HCT116 (cell line): ENCODE results near the gene WDR44. TPM values are rescaled to one million over a fixed set of nuclear protein-coding genes. Genes with fewer than 3 reads are reported as not detected.

Source experiments
- ATAC-seq: fragments of 200-7000 bp; cut with Tn5 transposase; 2 replicates; pipeline ENCODE4 v1.9.1; 2020; ENCODE audit warnings: mild to moderate bottlenecking, moderate library complexity
- BruUV-seq: library from RNA; stranded (reverse); fragments of 400-500 nt; replicated peaks from 2 replicates; lab custom pipeline; 2021; lab: Mats Ljungman, UMichigan
- CTCF ChIA-PET: fragments of 300-600 bp; sonication (Branson Sonifier 250); formaldehyde crosslinking; loops from one replicate; lab custom pipeline; 2021; ENCODE audit warnings: antibody characterized with exemption; lab: Charles Lee
- POLR2A ChIA-PET: fragments of 300-600, 350-600 bp; sonication (Branson Sonifier 250); formaldehyde crosslinking; loops from one replicate; lab custom pipeline; 2021; ENCODE audit warnings: antibody characterized with exemption; lab: Charles Lee
- RAD21 ChIA-PET, 2 experiments: fragments of 300-600 bp; sonication (Branson Sonifier 250); formaldehyde crosslinking; loops; one replicate each; lab custom pipeline; 2023; ENCODE audit warnings: low total read pairs in 2 of 2; ENCODE audit not compliant: uncharacterized antibody in 2 of 2, unreplicated experiment in 2 of 2, low non-redundant PET in 1 of 2; lab: Charles Lee
- DNase-seq: peaks from one replicate; pipeline ENCODE4 v3.0.0-alpha.2; 2010; ENCODE audit warnings: low read depth, low spot score
- H2AFZ ChIP-seq: fragments of 200-600 bp; shearing (Covaris generic), sonication (generic); 2 replicates; pipeline ENCODE4 v1.6.1; 2017; ENCODE audit warnings: low read depth, mixed run types, mixed read lengths, antibody characterized with exemption, low read length; ENCODE audit not compliant: poor library complexity, severe bottlenecking
- H3K27ac ChIP-seq: 2 replicates; pipeline ENCODE4 v1.5.1; 2012; ENCODE audit warnings: low read depth, low read length
- H3K27me3 ChIP-seq: fragments of 200-600 bp; sonication (generic); 2 replicates; pipeline ENCODE4 v1.6.1; 2016; ENCODE audit warnings: mixed run types, low read length, mixed read lengths; ENCODE audit not compliant: insufficient read depth
- H3K36me3 ChIP-seq, 2 experiments: fragments of 200-500 bp in 1 of 2; fragments of 200-600 bp in 1 of 2; sonication (Bioruptor generic) in 1 of 2; sonication (generic) in 1 of 2; 2 replicates each; pipeline versions ENCODE4 v1.5.1 to v1.6.1; 2014 to 2016; ENCODE audit warnings: low read length in 2 of 2, inconsistent platforms in 1 of 2, mixed read lengths in 1 of 2, mixed run types in 1 of 2; ENCODE audit not compliant: insufficient read depth in 2 of 2, control insufficient read depth in 1 of 2
- H3K4me1 ChIP-seq, 2 experiments: fragments of 200-600 bp in 1 of 2; sonication (generic) in 1 of 2; 2 replicates each; pipeline versions ENCODE4 v1.5.1 to v1.6.1; 2012 to 2017; ENCODE audit warnings: low read length in 2 of 2, inconsistent platforms in 1 of 2, mild to moderate bottlenecking in 1 of 2, mixed read lengths in 1 of 2, mixed run types in 1 of 2, moderate library complexity in 1 of 2; ENCODE audit not compliant: insufficient read depth in 2 of 2, control insufficient read depth in 1 of 2
- H3K4me2 ChIP-seq: fragments of 200-600 bp; sonication (generic); 2 replicates; pipeline ENCODE4 v1.6.1; 2017; ENCODE audit warnings: mixed run types, low read length, mixed read lengths
- H3K4me3 ChIP-seq, 2 experiments: fragments of 200-600 bp in 1 of 2; sonication (generic) in 1 of 2; replicated peaks in 1 of 2; 2 replicates each; pipeline ENCODE4 v1.5.1; 2011 to 2016; ENCODE audit warnings: low read length in 2 of 2, control low read depth in 1 of 2, low read depth in 1 of 2, mild to moderate bottlenecking in 1 of 2, mixed read lengths in 1 of 2, mixed run types in 1 of 2
- H3K79me2 ChIP-seq: fragments of 200-600 bp; sonication (generic); 2 replicates; pipeline ENCODE4 v1.6.1; 2017; ENCODE audit warnings: mild to moderate bottlenecking, mixed run types, low read length, moderate library complexity, mixed read lengths; ENCODE audit not compliant: insufficient read depth
- H3K9ac ChIP-seq: fragments of 200-600 bp; sonication (generic); 2 replicates; pipeline ENCODE4 v1.6.1; 2016; ENCODE audit warnings: low read length, mixed read lengths
- H3K9me2 ChIP-seq: fragments of 200-600 bp; sonication (generic), shearing (Covaris generic); 2 replicates; pipeline ENCODE4 v1.6.1; 2017; ENCODE audit warnings: mixed run types, mild to moderate bottlenecking, moderate library complexity; ENCODE audit not compliant: insufficient read depth
- H3K9me3 ChIP-seq, 2 experiments: fragments of 200-500 bp in 1 of 2; fragments of 200-600 bp in 1 of 2; sonication (Bioruptor generic) in 1 of 2; sonication (generic) in 1 of 2; 2 replicates each; pipeline ENCODE4 v1.6.1; 2014 to 2017; ENCODE audit warnings: low read length in 2 of 2, mixed read lengths in 2 of 2, inconsistent platforms in 1 of 2, low read depth in 1 of 2, mild to moderate bottlenecking in 1 of 2, mixed run types in 1 of 2, moderate library complexity in 1 of 2; ENCODE audit not compliant: control insufficient read depth in 1 of 2, insufficient read depth in 1 of 2
- H4K20me1 ChIP-seq: fragments of 200-600 bp; sonication (generic), shearing (Covaris generic); 2 replicates; pipeline ENCODE4 v1.6.1; 2017; ENCODE audit warnings: mixed run types, mild to moderate bottlenecking, moderate library complexity; ENCODE audit not compliant: insufficient read depth
- CBX3 ChIP-seq: IDR thresholded peaks from 2 replicates; pipeline ENCODE4 v1.6.1; 2012; ENCODE audit warnings: low read depth
- FOSL1 ChIP-seq: IDR thresholded peaks from 2 replicates; pipeline ENCODE4 v1.6.1; 2012; ENCODE audit warnings: low read depth
- SIN3A ChIP-seq: IDR thresholded peaks from 2 replicates; pipeline ENCODE4 v1.6.1; 2012; ENCODE audit warnings: low read depth
- SP1 ChIP-seq: IDR thresholded peaks from 2 replicates; pipeline ENCODE4 v1.6.1; 2012; ENCODE audit warnings: low read depth
- SRF ChIP-seq: IDR thresholded peaks from 2 replicates; pipeline ENCODE4 v1.6.1; 2012; ENCODE audit warnings: low read depth
- intact Hi-C: fragments of 100-400 bp; cut with micrococcal nuclease; formaldehyde crosslinking; loops from 2 replicates; pipeline ENCODE4 v1.10.0; 2022
- total RNA-seq: library from RNA; stranded (reverse); gene quantifications from one replicate; pipeline ENCODE4 v1.2.1, GENCODE V29; 2021; ENCODE audit not compliant: unreplicated experiment
- TF ChIP-seq, protein P1 (sequence below): IDR thresholded peaks from 2 replicates; pipeline ENCODE4 v1.6.1; 2011; ENCODE audit warnings: mild to moderate bottlenecking, low read length, moderate library complexity; ENCODE audit not compliant: insufficient replicate concordance; ENCODE audit errors: extremely low read depth
- TF ChIP-seq, protein P2 (sequence below): IDR thresholded peaks from 2 replicates; pipeline ENCODE4 v1.6.1; 2012
- TF ChIP-seq, protein P3 (sequence below): IDR thresholded peaks from 2 replicates; pipeline ENCODE4 v1.6.1; 2012
- TF ChIP-seq, protein P4 (sequence below): IDR thresholded peaks from 2 replicates; pipeline ENCODE4 v1.6.1; 2012; ENCODE audit warnings: low read depth
- TF ChIP-seq, protein P5 (sequence below), 3 experiments: fragments of 200-600 bp in 1 of 3; sonication (generic) in 1 of 3; IDR thresholded peaks in 2 of 3; conservative IDR thresholded peaks in 1 of 3; 2 replicates each; pipeline ENCODE4 v1.5.1; 2012 to 2017; ENCODE audit warnings: low read depth in 2 of 3, low read length in 2 of 3, antibody characterized with exemption in 1 of 3, borderline replicate concordance in 1 of 3, control low read depth in 1 of 3, mild to moderate bottlenecking in 1 of 3, mixed read lengths in 1 of 3, mixed run types in 1 of 3, moderate library complexity in 1 of 3; ENCODE audit not compliant: insufficient read depth in 1 of 3

WDR44 gene
- total RNA-seq, 1 experiment from 2014 or later = 12.2 TPM

DNA sequence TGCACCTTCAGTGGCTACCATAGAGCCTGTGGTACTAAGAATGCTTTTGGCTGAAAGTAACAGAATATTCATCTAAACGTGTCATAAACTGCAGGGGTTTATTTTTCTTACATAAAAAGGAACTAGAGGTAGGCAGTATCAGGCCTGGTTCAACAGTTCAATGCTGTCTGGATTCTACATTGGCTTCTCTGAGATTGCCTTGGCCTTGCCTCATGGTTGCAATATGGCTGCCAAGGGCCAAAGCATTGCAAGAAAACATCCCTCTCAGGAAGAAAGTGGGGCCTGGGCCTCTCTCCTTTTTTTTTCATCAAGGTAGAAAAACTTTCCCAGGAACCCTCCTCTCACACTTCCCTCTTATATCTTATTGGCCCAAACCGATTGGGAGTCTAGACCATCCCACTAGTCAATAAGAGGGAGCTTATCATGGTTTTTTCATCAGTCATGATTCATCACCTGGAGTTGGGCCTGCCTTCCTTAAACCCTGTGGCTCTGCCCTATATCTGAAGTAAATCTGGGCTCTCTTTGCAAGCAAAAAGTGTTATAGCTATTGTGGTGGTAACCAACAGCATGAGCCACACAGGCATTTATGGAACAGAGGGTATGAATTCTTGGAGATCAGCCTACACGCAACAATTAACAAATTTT, 147.9 kb downstream of the WDR44 start (continued):
- TF ChIP-seq, protein P1, sequence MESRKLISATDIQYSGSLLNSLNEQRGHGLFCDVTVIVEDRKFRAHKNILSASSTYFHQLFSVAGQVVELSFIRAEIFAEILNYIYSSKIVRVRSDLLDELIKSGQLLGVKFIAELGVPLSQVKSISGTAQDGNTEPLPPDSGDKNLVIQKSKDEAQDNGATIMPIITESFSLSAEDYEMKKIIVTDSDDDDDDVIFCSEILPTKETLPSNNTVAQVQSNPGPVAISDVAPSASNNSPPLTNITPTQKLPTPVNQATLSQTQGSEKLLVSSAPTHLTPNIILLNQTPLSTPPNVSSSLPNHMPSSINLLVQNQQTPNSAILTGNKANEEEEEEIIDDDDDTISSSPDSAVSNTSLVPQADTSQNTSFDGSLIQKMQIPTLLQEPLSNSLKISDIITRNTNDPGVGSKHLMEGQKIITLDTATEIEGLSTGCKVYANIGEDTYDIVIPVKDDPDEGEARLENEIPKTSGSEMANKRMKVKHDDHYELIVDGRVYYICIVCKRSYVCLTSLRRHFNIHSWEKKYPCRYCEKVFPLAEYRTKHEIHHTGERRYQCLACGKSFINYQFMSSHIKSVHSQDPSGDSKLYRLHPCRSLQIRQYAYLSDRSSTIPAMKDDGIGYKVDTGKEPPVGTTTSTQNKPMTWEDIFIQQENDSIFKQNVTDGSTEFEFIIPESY = no peak
- no peak for TF ChIP-seq SIN3A
- no peak for TF ChIP-seq SRF
- no peak for TF ChIP-seq SP1
- TF ChIP-seq, protein P2, sequence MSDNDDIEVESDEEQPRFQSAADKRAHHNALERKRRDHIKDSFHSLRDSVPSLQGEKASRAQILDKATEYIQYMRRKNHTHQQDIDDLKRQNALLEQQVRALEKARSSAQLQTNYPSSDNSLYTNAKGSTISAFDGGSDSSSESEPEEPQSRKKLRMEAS = no peak
- no peak for TF ChIP-seq FOSL1
- TF ChIP-seq, protein P3, sequence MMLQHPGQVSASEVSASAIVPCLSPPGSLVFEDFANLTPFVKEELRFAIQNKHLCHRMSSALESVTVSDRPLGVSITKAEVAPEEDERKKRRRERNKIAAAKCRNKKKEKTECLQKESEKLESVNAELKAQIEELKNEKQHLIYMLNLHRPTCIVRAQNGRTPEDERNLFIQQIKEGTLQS = no peak

DNA sequence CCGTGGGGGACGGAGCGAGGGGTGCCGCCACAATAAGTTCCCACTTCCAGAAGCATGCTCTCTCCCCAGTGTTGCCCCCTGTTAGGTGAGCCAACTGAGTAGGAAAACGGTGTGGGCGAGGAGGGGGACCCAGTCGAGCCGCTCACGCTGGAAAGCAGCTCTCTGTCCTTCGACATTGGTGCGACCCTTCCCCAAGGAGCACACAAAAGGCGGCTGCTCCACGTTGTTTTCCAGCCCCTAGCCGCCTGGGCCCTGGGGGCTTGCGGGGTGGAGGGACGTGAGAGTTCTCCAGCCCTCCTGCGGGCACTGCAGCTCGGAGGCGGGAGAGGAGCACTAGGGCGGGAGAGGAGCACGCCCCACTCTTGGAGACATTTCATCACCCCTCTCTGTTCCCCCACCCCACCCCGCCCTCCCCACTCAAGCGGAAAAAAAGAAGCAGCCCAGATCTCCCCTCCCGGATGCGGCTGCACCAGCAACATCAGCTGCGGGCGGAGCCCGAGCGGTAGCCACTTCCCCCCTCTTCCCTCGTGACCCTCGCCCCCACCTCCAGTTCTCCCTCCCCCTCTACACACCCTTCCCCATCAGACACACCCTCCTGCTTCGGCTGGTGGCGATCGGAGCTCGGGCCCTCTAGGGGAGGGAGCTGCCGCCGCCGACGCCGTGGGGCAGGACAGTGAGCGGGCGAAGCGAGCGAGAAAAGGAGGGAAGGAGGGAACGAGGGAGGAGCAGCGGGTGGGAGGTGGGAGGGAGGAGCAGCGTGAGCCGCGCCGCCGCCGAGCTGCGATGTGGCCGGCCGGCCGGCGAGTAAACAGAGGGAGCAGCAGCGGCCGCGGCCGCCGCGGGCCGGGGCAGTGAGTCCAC, 149.4 kb downstream of the WDR44 start, which contains the start of gene DOCK11:
TSS of gene DOCK11 (plus strand) at position 755 of the 861 bp plus-strand sequence. CDS start 157 bp downstream, outside the sequence.
- no peaks in the 10 kb centered on the region for H3K9me3 ChIP-seq
- H3K9me2 ChIP-seq = no peaks in the 10 kb centered on the region
- H3K9ac ChIP-seq = no peak within 1 kb of the TSS
- H3K27ac ChIP-seq = no peak within 1 kb of the TSS
- no peaks in the 10 kb centered on the region for H3K79me2 ChIP-seq
- H3K4me1 ChIP-seq = peaks cover 3 to 9% of the 10 kb centered on the region in 2 experiments; a peak in 1 of 4 replicates
- BruUV-seq = no TSS peak
- TF ChIP-seq, protein P4, sequence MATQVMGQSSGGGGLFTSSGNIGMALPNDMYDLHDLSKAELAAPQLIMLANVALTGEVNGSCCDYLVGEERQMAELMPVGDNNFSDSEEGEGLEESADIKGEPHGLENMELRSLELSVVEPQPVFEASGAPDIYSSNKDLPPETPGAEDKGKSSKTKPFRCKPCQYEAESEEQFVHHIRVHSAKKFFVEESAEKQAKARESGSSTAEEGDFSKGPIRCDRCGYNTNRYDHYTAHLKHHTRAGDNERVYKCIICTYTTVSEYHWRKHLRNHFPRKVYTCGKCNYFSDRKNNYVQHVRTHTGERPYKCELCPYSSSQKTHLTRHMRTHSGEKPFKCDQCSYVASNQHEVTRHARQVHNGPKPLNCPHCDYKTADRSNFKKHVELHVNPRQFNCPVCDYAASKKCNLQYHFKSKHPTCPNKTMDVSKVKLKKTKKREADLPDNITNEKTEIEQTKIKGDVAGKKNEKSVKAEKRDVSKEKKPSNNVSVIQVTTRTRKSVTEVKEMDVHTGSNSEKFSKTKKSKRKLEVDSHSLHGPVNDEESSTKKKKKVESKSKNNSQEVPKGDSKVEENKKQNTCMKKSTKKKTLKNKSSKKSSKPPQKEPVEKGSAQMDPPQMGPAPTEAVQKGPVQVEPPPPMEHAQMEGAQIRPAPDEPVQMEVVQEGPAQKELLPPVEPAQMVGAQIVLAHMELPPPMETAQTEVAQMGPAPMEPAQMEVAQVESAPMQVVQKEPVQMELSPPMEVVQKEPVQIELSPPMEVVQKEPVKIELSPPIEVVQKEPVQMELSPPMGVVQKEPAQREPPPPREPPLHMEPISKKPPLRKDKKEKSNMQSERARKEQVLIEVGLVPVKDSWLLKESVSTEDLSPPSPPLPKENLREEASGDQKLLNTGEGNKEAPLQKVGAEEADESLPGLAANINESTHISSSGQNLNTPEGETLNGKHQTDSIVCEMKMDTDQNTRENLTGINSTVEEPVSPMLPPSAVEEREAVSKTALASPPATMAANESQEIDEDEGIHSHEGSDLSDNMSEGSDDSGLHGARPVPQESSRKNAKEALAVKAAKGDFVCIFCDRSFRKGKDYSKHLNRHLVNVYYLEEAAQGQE = no peak
- TF ChIP-seq, protein P5, sequence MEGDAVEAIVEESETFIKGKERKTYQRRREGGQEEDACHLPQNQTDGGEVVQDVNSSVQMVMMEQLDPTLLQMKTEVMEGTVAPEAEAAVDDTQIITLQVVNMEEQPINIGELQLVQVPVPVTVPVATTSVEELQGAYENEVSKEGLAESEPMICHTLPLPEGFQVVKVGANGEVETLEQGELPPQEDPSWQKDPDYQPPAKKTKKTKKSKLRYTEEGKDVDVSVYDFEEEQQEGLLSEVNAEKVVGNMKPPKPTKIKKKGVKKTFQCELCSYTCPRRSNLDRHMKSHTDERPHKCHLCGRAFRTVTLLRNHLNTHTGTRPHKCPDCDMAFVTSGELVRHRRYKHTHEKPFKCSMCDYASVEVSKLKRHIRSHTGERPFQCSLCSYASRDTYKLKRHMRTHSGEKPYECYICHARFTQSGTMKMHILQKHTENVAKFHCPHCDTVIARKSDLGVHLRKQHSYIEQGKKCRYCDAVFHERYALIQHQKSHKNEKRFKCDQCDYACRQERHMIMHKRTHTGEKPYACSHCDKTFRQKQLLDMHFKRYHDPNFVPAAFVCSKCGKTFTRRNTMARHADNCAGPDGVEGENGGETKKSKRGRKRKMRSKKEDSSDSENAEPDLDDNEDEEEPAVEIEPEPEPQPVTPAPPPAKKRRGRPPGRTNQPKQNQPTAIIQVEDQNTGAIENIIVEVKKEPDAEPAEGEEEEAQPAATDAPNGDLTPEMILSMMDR (IDR thresholded peaks at IDR 0.05 in 2 of 3, conservative IDR thresholded peaks at IDR 0.05 in 1 of 3; ENCODE audit: borderline replicate concordance in 1 of 3, insufficient read depth in 1 of 3, low read depth in 2 of 3, low read length in 2 of 3) = no peak
- TF ChIP-seq CBX3 = no peak
- TF ChIP-seq, protein P2 = peak; percentile 70
- ChIA-PET RAD21 (interaction anchor here in 1 of 2 experiments (0.7 kb wide), 1 partner anchor 313 kb away, joined by 5 read pairs; no protein-coding TSS in a partner anchor), POLR2A (no interaction called here), CTCF (no interaction called here)
- ATAC-seq (peak; percentile 84), DNase-seq (no peak)
- H2AFZ ChIP-seq = peak within 1 kb of the TSS; percentile 61
- no peaks in the 10 kb centered on the region for H3K36me3 ChIP-seq
- H3K27me3 ChIP-seq = no peaks in the 10 kb centered on the region; the same call in 1 of the 2 replicates
- peak within 1 kb of the TSS; percentile 80 for H3K4me2 ChIP-seq
- intact Hi-C loops = loop anchor here (2.0 kb wide), 1 partner anchor 56 kb away; no protein-coding TSS in a partner anchor
- peak within 1 kb of the TSS; percentile 46 to 59 for H3K4me3 ChIP-seq
- no peaks in the 10 kb centered on the region for H4K20me1 ChIP-seq
